Hematopoietic multipotent progenitor cell treated with erythropoietin and hydrocortisone succinate and interleukin-3 and kit ligand, for 17 days (in vitro differentiated cells): Measurements from ENCODE around the gene PRDM11.
"Not testable (repeated sequence)": the region's sequence is repeated elsewhere in the genome, so short reads cannot be mapped to it uniquely, and the experiment has no call there.

Experiments
- DNase-seq: peaks from one replicate; pipeline ENCODE4 v3.0.0-alpha.2; 2015; ENCODE audit warnings: low spot score

PRDM11 gene

DNA sequence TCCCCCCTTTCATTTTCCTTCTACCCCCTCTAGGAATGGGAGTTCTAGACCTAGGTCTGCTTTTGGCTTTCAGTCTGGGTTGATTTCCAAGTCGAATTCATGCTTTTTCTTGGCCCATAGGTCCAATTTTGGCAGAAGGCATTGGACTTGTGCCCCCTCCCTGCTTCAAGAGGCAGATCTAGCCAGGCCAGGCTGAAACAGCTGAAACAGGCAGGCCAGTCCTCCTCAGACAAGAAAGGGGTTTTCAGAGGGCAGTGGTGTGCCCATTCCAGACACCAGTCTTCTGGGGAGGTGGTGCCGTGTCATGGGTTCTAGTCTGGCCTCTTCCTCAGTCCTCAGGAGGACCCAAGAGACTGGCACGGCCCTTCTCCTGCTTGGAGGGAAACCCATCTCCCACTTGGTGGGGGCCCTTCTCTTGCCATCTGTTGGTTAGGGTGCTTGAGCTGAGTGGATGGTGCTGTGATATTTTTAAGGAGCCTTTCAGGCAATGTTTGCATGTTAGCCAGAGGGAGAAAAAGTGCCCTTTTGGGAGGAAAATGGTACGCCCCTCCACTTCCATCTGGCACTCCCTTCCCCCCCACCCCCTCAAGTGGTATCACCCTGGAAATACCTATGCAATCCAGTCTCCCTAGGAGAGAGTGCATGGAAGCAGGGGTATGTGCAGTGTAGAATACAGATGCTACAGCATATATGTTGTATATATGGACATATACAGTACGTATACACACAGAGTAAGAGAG, 86.1 kb downstream of the PRDM11 start:
- no peak for DNase-seq

DNA sequence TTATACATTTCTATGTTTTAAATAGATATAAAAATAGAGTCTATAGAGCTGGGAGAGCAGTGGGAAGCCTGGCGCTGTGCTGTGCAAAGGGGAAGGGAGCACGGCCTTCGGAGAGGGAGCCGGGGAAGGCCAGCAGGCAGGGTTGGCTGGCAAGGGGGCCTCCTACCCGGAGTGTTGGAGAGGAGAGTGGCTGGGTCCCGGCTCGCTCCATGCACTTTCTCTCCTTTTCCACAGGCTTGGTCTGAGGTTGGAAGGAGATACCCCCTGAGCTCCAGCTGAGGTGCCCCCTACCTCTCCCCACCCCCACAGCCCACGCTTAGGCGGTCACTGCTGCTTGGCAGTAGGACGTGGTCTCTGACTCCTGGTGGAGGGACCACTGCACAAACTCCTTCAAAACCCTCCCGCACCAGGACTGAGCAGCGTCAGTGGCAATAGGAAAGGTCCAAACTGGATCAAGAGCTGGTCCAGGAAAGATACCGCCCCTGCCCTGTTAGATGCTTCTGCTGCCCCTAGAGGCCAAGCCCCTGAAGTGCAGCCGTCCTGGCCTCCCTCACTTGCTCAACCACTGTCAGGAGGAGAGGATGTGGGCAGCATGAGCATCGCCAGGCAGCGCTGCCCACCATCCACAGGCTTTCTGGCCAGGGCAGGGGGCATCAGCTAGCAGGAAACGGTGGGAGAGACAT, 86.8 kb downstream of the PRDM11 start:
- DNase-seq: peak; percentile 46

DNA sequence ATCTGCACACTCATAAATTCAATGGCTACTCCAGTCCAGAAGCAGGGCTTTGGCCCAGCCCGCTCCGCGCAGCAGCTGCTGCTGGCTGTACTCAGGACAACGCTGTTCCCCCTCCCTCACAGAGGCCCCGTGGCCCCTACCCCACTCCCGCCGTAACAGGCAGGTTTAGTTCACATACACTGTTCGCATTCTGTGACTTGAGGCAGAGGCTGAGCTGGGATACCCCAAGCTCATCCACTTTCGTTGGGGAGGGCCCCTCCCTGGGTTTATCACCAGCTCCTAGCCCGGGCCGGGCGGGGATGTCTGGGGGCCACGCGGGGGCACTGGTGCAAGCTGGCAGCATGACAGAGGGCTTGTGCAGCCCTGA, 87.3 kb downstream of the PRDM11 start:
- DNase-seq: no peak

DNA sequence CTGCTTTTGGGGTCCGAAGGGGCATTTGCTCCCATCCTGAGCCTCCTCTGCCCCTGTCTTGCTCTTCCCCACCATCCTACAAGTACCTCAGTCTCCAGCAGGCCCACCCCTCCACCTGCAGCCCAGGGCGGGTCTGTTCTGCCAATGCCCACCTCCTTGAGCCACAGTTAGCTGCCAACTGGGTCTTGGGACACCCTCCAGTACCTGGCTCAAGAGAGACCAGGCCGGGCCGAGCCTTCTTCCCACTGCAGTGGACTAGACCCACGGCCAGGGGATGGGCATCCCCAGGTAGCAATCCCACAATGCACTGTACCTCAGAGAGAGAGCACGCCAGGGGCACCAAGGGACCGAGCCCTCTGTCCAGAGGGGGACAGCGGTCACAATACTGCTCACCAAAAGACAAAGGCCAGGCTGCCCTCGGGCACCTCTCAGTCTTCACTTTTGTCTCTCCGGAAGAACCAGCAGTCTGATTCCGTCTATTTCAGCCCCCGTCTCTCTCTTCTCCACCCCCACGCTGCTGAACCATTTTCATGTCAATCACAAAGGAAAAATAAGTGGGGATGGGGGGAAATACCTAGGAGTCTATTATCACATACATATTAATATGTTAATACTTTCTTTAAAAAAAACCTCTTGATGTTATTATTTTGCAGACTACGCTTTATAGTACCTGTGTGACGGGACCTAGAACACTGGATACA, 88.0 kb downstream of the PRDM11 start:
- DNase-seq: no peak

DNA sequence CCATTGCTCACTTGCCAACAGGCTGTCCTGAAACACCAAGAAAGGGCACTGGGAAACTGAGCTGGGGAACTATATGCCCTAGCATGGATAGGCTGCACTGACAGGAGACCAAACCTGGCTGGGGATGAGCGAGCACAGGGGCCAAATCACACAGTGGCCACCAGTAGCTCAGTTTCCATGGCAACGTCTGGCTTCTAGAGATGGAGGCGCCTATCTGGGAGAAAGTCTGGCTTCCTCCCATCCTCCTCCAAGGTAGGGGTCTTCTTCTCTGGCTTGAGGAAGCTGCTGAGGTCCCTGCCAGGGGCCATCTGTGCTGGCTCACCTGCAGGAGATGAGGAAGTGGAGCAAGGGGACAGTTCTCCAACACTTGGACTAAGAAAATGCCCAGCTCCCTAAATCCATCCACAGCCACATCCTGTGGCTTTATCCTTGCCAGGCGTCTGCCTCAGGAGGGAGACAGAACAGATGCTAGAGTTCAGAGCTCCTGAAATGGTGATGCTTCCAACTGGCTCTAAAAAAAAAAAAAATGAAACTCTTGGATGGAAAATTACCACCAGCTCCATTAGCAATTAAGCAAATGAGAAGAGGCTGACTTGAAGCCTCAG, 91.4 kb downstream of the PRDM11 start:
- no peak for DNase-seq

DNA sequence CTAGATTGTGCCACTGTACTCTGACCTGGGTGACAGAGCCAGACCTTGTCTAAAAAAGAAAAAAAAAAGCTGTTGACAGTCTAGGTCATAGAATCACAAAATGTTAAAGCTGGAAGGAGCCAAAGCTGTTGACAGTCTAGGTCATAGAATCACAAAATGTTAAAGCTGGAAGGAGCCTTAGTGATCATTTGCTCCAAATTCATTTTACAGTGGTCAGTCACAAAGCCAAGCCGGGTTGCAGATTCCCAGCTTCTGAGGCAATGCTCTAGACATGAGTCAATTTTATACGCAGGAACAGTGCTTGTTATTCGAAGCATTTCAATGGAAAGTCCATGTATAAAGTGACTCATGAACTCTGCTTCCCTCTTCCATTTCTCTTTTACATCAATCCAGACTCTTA, 92.3 kb downstream of the PRDM11 start:
- DNase-seq: no peak

DNA sequence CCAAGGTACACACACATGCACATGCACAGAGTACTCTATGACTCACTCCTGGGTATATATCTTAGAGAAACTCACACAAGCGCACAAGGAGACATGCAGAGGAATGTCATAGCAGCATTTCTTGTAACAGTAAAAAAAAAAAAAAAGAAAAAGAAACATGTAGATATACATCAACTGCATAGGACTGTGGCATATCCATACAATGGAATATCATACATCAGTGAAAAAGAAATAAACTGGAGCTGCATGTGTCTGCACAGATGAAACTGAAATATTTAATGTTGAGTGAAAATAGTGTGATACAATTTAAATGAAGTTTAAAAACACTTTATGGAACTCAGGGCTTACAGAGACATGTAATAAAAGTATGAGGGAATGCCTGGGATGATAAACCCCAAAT, 93.3 kb downstream of the PRDM11 start:
- no peak for DNase-seq

DNA sequence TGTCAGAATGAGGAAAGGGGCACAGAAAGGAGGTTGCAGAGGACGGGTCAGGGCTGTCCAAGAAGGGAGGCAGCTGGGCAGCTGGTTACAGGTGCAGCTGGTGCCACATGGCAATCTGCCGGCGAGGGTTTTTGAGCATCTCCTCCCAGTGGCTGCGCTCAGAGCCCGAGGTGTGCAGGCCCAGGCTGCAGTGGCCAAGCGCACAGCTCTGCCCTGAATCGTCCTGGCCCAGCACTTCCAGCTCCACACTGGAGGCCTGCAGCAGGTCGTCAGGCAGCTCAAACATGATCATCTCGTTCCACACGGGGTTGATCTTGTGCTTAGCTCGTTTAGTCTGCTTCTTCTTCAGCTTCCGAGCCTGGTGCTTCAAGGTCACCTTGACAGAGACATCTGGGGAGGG, 97.5 kb downstream of the PRDM11 start:
- no peak for DNase-seq

DNA sequence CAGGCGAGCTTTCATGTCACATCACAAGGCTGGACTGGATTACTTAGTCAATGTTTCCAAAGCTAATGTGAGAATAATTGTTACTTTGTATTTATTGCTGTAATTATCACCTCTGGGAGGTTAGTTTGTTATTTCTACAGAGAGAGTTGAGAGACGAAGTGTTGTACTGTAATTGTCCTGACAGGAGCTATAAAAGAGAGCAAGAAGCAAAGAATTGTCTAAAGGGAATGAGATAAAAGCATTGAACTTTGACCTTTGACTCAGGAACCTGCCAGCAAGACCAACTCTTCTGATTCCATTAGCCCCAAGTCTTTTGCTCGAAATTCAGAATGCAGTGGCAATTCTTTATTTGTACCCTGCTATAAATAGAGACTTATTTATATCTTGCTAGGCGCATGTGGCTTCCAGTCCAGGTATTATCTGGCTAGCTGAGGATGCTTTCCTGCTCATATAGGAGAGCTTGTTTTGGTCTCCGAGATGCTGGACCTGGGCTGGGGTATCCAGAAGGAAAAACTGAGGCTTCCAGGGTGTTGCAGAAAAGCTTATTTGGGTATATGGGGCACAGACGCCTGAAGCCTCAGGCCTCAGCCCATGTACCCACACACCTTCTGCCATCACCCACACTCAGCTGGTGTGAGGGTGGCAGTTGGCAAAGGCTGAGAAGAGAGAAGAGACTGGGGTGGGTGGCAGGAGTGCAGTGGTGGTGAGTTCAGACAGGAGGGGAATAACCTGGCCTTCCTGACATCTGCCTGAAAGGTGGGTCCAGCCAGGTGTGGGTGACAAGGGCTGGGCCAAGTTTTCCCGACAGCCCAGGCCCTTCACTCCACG, 99.0 kb downstream of the PRDM11 start:
- no peak for DNase-seq

DNA sequence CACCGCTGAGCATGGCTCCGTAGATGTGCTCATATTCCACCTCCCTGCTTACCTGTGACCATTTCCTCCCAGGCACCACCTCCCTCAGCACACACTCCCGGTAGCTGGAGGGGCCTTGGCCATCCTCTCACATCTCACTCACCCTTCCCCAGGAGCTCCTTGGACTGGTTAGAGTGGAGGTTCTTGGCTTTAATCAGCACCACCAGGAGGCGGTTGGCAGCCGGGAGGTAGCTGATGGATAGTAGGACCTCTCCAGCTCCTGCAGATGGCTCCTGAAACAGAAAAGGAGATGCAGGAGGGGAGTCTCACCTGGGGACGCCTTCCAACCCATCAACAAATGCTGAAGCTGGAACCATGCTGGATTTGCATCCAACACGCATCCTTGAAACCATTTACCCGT, 99.8 kb downstream of the PRDM11 start:
- no peak for DNase-seq

DNA sequence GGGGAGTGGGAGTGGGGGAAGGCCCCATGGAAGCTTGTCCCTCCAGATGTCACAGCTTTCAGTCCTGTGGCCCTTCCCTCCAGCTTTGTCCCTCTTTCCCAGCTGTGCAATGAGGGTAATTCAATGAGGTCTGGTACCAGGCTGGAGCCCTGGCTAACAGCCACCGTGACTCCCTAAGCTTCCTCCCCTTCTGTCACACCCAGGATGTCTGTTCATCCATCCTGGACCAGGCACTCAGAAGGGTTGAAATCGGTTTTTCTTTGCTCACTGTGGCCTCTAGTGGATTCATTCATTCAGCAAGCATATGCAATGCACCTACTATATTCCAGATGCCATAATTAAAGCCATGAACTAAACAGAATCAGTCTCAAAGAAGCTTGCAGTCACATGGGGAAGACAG, 101.0 kb downstream of the PRDM11 start:
- no peak for DNase-seq

DNA sequence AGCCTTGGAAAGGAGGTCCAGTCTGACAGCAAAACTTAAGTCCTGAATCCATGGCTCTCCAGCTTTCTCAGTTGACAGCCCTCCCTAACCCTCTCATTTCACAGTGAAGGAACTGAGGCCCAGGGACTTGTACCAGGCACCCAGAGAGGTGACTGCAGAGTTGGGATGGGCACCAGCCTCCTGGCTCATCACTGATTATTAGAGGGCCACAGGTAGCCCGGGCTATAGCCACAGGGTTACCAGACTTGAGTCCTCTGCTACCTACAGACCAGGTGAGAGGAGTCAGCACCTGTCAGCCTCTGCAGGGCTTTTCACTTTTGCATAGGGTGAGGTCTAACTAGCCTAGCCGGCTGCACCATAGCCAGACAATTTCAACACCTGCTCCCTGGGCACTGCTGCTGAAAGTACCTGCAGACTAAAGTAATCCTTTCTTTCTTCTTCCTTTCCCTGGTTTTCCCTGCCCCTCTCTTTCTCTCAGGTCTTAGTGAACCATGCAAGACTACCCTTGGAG, 102.1 kb downstream of the PRDM11 start:
- DNase-seq: no peak

DNA sequence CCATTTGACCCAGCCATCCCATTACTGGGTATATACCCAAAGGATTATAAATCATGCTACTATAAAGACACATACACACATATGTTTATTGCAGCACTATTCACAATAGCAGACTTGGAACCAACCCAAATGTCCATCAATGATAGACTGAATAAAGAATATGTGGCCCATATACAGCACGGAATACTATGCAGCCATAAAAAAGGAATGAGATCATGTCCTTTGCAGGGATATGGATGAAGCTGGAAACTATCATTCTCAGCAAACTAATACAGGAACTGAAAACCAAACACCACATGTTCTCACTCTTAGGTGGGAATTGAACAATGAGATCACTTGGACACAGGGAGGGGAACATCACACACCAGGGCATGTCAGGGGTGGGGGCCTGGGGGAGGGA, 102.9 kb downstream of the PRDM11 start:
- not testable (repeated sequence) for DNase-seq

DNA sequence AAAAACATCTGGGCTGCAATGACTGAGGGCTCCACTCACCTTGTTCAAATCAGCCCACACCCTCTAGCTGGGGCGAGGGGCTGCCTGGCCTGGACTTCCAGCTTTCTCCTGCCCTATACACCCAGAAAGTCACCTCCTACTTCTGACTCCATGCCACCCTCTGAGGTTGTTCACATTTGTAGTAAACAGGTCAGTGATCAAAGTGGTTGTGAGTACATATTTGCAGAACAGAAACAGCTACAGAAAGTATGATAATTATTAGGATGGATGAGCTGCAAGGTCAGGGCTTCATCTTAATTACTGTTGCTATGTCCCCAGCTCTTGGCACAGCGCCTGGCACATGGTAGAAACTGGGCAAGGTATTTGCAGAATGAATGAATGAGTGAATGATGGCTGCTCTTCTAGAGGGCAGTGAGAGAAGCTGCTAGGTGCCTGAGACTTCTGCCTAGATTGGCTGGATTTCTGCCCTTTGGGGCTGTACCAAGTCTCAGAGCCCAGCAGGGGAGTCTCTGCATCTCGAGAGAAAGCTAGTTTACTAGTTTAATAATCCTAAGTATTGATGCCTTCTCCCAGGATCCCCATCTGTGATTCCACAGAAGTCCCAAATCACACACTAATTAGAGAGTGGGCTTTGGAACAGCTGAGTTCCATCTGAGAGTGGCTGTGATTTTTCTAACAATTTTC, 103.7 kb downstream of the PRDM11 start:
- DNase-seq: no peak

DNA sequence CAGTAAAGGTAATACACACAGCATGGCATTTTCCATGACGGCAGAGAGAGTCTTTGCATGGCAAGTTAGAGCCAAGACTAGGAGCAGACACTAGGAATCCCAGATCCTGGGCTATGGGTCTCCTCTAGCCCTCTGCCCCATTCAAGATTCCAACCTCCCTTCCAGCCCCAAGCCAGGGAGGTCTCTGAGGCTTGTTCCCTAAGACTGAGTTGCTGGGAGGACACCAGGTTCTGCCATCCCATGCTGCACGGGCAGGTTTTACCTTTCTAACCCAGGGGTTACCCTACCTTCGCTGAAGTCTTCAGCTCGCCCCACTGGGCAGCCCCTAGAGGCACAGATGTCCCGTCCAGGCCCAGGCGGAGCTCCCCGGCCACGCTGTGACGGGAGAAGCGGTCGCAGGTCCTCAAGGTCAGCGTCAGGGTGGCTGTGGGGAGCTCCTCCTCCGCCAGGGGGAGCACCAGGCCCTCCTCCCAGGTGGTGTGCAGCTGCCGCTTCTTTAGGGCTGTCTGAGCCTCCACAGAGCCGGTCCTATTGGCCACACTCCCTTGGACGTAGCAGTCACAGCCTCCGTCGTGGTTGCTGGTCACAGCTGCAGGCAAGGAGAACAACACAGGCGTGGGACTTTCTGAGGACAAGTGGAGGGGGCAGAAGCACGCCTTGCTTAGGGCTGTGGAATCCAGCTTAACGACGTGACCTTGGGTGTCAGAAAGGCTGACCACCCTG, 105.9 kb downstream of the PRDM11 start:
- no peak for DNase-seq

DNA sequence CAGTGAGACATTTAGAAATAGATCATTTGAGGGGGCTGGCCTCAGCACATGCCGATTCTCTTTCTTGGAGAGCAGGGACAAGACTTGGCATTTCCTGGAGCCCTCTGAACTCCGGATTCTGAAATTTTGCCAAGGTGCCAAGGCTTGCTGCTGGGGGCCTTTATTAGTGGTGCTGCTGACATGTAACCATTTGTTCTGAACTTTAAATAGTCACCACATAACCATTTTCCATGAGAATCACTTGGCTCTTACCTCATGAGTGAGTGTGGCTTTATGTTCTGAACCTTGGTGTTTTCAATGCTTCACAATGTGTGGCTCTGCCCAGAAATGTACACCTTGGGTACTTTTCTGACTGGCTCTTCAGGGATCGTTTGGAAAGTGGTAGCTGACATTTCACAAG, 106.4 kb downstream of the PRDM11 start:
- no peak for DNase-seq

DNA sequence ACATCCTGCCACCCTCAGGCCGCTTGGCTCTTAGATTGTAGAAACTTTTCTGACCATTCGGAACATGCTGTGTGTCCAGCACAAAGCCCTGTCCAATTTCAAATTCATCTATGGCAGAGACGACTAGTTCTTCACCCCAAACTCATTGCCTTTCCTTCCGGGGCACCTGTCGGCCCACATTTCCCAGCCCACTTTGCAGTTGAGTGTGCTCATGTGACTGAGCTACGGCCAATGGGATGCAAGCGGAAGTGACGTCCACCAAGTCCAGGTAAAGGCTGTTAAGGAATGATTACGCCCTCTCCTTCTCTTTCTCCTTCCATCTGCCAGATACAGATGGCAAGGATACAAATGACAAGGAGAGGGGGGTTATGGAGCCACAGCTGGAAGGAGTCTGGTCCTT, 107.2 kb downstream of the PRDM11 start:
- DNase-seq: no peak

DNA sequence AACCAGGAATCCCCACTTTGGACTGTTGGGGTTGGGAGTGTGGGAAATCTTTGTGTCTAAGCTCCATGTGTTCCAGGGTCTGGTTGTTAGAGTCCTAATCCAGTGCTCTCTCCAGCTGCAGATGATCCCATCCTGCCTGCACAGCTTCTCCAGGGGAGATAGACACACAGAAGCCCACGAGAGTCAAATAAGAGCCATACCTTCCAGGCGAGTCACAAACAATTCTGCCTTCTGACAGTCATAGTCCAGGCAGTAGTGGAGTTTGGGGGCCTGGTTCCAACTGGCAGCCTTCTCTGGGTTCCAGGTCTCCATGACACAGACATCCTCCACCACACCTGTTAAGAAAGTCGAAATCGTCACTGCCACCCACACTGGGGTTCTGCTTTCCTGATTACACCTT, 107.6 kb downstream of the PRDM11 start:
- no peak for DNase-seq

DNA sequence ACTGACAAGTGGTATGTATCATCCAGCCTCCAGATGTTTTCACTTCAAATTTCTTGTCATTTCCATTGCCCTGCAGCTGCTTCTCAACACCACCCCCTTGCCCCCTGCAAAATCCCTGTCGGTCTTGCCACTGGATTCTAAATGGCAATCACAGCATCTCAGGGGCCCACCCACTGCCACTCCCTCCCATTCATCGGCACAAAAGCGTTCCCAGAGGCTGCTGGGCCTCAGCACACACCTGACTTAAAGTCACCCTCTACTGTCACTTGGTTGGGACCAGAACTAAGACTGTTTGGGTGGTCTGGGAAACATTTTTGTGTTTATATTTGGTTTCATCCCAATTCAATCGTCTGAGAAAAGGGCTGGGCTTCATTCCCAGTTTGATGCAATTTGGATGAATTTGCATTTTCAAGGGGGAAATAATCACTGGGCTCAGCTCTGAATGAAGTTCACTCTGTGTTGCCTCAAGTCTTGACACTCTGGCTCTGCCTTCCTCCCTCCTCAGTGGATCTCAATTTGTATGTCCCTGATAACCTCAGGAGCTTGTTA, 112.6 kb downstream of the PRDM11 start:
- no peak for DNase-seq

DNA sequence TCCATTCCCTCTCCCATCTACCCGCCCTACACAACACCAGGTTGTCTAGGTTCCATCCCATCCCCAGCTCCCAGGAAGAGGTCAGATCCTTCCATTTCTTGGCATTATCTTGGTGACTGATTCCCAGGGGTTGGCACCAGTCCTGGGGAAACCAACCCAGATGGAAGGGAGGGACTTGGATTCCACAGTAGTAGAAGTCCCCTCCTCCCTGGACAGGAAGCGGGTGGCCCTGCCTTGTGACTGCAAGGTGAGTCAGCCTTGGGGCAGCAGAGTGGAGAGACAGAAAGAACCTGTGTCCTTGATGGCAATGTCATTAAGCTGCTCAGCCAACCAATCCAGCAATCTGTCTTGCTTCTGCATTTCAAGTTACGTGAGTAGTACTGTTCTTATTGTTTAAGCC, 113.2 kb downstream of the PRDM11 start:
- no peak for DNase-seq
